ENCODE measurements around the gene MED31. TPM values are rescaled to one million over a fixed set of nuclear protein-coding genes. Genes with fewer than 3 reads are reported as not detected.

The MED31 gene
- total and polyA plus RNA-seq, 2 of the 13 experiments (the other 11 are each of a cell fraction or from before 2014, with no cell fraction given): 19.0 to 20.9 TPM

DNA sequence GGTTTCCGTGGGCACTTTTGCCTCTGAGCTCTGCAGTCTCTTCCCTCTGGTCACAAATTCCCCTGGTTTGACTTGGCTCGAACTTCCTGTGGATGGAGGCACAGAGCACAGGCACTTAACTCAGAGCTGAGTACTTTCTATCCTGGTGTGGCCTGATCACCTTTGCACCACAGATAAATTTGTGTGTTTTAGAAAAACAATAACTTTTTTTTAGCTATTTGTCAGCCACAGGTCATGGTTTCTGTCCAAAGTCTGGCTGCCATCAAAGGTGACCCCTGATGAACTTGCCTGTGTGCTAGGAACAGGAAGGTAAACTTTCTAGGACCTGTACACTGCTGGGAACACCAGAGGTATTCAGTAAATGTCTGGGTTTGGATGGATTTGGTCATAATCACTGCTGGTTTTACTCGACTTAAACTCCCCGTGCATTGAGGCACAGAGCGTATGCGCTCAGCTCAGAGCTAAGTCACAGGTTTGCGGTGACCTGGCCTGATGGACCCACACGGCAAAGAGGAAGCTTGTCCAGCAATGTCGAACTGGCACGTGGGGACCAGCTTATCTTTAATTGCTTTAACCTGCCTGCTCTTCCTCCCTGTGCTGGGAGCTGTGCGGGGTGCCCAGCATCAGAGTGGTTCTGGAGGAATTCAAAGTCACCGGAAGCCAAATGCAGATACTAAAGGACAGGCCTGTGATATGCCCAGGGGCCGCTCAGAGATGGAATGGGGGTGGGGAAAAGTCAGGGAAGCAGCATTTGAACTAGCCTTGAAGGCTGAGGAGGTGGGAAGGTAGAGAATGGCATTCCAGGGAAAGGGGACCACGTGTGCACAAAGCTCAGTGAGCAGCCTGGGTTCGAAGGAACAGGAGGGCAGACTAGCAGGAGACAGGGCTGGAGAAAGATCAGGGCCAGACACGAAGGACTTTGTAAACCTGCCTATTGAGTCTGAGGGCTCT is 48.9 kb upstream of the MED31 start (continued):
- TF ChIP-seq, protein P1, sequence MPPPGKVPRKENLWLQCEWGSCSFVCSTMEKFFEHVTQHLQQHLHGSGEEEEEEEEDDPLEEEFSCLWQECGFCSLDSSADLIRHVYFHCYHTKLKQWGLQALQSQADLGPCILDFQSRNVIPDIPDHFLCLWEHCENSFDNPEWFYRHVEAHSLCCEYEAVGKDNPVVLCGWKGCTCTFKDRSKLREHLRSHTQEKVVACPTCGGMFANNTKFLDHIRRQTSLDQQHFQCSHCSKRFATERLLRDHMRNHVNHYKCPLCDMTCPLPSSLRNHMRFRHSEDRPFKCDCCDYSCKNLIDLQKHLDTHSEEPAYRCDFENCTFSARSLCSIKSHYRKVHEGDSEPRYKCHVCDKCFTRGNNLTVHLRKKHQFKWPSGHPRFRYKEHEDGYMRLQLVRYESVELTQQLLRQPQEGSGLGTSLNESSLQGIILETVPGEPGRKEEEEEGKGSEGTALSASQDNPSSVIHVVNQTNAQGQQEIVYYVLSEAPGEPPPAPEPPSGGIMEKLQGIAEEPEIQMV (CRISPR knock-in tag; IDR thresholded peaks at IDR 0.05; ENCODE audit: low read depth): peak; percentile 78; the same call in 1 of the 2 replicates
- no peak for TF ChIP-seq MAZ (IDR thresholded peaks at IDR 0.05; ENCODE audit: borderline replicate concordance, low read depth, low read length)
- TF ChIP-seq MAZ (CRISPR knock-in tag; IDR thresholded peaks at IDR 0.05; ENCODE audit: low read depth): peak; percentile 60; the same call in 1 of the 2 replicates
- TF ChIP-seq, protein P2, sequence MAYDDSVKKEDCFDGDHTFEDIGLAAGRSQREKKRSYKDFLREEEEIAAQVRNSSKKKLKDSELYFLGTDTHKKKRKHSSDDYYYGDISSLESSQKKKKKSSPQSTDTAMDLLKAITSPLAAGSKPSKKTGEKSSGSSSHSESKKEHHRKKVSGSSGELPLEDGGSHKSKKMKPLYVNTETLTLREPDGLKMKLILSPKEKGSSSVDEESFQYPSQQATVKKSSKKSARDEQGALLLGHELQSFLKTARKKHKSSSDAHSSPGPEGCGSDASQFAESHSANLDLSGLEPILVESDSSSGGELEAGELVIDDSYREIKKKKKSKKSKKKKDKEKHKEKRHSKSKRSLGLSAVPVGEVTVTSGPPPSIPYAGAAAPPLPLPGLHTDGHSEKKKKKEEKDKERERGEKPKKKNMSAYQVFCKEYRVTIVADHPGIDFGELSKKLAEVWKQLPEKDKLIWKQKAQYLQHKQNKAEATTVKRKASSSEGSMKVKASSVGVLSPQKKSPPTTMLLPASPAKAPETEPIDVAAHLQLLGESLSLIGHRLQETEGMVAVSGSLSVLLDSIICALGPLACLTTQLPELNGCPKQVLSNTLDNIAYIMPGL (CRISPR knock-in tag; IDR thresholded peaks at IDR 0.05; ENCODE audit: borderline replicate concordance in 1 of 2, low read depth in 1 of 2): peak in 1 of 2 experiments; percentile 67; a peak in 2 of 4 replicates
- peak; percentile 97 for TF ChIP-seq ISL2 (CRISPR knock-in tag; IDR thresholded peaks at IDR 0.05)
- TF ChIP-seq, protein P3, sequence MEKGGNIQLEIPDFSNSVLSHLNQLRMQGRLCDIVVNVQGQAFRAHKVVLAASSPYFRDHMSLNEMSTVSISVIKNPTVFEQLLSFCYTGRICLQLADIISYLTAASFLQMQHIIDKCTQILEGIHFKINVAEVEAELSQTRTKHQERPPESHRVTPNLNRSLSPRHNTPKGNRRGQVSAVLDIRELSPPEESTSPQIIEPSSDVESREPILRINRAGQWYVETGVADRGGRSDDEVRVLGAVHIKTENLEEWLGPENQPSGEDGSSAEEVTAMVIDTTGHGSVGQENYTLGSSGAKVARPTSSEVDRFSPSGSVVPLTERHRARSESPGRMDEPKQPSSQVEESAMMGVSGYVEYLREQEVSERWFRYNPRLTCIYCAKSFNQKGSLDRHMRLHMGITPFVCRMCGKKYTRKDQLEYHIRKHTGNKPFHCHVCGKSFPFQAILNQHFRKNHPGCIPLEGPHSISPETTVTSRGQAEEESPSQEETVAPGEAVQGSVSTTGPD (CRISPR knock-in tag; IDR thresholded peaks at IDR 0.05): peak; percentile 91
- TF ChIP-seq ZNF136 (CRISPR knock-in tag; IDR thresholded peaks at IDR 0.05; ENCODE audit: low read depth): 0 out of 2 replicates have a peak, but pooled peaks have one; percentile 75
- peak; percentile 87; the same call in 1 of the 2 replicates for TF ChIP-seq ZKSCAN8 (CRISPR knock-in tag; IDR thresholded peaks at IDR 0.05; ENCODE audit: borderline replicate concordance)
- TF ChIP-seq SIN3A (IDR thresholded peaks at IDR 0.05; ENCODE audit: borderline replicate concordance, low read depth, low read length): 0 out of 2 replicates have a peak, but pooled peaks have one; percentile 50
- TF ChIP-seq GZF1 (CRISPR knock-in tag; IDR thresholded peaks at IDR 0.05): 0 out of 2 replicates have a peak, but pooled peaks have one; percentile 31
- TF ChIP-seq, protein P4, sequence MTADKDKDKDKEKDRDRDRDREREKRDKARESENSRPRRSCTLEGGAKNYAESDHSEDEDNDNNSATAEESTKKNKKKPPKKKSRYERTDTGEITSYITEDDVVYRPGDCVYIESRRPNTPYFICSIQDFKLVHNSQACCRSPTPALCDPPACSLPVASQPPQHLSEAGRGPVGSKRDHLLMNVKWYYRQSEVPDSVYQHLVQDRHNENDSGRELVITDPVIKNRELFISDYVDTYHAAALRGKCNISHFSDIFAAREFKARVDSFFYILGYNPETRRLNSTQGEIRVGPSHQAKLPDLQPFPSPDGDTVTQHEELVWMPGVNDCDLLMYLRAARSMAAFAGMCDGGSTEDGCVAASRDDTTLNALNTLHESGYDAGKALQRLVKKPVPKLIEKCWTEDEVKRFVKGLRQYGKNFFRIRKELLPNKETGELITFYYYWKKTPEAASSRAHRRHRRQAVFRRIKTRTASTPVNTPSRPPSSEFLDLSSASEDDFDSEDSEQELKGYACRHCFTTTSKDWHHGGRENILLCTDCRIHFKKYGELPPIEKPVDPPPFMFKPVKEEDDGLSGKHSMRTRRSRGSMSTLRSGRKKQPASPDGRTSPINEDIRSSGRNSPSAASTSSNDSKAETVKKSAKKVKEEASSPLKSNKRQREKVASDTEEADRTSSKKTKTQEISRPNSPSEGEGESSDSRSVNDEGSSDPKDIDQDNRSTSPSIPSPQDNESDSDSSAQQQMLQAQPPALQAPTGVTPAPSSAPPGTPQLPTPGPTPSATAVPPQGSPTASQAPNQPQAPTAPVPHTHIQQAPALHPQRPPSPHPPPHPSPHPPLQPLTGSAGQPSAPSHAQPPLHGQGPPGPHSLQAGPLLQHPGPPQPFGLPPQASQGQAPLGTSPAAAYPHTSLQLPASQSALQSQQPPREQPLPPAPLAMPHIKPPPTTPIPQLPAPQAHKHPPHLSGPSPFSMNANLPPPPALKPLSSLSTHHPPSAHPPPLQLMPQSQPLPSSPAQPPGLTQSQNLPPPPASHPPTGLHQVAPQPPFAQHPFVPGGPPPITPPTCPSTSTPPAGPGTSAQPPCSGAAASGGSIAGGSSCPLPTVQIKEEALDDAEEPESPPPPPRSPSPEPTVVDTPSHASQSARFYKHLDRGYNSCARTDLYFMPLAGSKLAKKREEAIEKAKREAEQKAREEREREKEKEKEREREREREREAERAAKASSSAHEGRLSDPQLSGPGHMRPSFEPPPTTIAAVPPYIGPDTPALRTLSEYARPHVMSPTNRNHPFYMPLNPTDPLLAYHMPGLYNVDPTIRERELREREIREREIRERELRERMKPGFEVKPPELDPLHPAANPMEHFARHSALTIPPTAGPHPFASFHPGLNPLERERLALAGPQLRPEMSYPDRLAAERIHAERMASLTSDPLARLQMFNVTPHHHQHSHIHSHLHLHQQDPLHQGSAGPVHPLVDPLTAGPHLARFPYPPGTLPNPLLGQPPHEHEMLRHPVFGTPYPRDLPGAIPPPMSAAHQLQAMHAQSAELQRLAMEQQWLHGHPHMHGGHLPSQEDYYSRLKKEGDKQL (CRISPR knock-in tag; IDR thresholded peaks at IDR 0.05; ENCODE audit: low read depth): peak; percentile 91

All from HepG2 (cell line).